Activated naive CD4-positive, alpha-beta T cell treated with anti-CD3 and anti-CD28 coated beads, Interleukin-2, amount 50 U/mL, for 16 hours (primary cell): ENCODE results near the gene NGEF.

Experiments used
- DNase-seq: peaks from one replicate; pipeline ENCODE4 v3.0.0-alpha.2; 2020

NGEF gene

DNA sequence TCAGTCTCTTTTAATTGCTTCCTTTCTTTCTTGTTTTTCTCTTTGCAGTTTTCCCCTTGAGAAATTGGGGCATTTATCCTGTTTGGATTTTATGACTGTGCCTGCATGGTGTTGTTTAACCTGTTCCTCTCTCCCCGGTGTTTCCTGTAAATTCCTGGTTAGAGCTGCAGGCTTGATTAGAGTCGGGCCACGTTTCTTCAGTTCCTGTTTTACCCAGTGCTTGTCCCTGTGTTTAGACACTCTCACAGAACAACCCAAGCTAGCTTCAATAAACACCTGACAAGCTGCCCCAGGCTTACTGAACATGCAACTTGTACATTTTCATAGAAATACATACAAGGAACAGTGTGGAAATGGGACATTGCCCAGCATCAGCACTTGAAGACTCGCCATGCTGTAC, 53.9 kb downstream of the NGEF start:
- DNase-seq = no peak

DNA sequence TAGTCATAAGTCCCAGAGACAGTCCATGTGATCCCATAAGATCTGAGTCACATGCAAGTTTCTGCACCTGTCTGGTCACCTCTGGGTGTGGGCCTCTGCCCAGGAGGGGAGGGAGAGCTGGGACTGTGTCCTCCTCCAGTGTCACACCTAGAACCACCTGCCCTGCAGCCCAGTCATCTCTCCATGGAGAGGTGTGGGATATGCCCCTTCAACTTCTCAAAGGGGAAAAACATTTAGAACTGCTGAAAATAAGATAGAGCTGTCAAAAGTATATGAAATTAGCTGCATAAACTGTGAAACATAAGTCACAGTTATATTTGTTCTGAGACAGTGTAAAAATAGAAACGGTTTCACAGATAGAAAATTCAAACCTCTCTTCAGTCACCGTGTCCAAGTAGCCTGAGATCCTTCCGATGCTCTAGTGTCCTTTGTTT, 55.4 kb downstream of the NGEF start:
- no peak for DNase-seq

DNA sequence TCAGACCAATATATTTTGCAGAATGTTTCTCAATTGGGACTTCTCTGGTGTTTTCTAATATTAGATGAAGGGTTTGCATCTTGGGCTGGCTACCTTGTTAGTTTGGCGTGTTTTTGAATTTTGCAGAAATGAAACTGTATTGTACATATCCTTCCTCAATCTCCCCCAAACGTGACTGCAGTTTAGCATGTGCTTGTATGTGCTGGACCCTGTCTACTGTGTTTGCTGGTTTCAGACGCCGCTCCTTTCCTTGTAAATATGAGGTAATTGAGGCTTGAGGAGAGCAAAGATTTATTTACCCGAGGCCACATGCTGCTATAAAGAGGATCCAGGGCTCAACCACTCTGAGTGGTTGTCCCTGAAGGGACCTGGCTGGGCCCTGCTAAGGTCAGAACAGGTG, 57.2 kb downstream of the NGEF start:
- no peak for DNase-seq

DNA sequence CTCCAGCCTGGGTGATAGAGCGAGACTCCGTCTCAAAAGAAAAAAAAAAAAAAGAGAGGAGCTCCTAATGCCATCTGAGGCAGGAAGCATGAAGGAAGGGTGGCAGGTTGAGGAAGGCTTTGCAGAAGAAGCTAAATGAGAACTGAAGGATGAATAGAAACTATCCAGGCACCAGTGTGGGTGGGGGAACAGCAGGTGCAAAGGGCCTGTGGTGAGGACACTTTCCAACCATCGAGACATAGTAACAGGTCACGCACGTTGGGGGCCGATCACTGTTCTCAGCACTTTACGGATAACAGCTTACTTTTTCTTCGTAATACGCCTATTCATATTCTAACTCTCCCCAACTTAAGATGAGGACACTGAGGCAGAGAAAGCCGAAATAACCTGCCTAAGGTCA, 58.4 kb downstream of the NGEF start:
- DNase-seq = no peak

DNA sequence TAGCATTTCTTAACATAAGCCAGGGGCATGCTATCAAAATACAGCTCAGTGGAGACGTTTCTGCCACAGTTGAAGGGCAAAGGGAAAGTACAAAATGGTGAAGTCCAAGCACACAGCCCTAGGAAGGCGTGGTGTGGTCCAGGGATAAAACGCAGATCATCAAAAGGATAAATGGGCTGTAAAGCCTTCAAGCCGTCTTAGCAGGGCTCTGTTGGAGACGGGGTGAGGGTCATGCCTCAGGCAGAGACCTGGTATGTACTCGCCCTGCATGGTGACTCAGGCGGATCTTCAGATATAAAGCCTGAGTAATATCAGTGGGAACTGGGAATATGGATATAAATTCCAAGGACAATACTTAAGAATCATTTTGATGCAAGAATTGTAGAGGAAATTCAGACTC, 61.2 kb downstream of the NGEF start:
- DNase-seq = no peak

DNA sequence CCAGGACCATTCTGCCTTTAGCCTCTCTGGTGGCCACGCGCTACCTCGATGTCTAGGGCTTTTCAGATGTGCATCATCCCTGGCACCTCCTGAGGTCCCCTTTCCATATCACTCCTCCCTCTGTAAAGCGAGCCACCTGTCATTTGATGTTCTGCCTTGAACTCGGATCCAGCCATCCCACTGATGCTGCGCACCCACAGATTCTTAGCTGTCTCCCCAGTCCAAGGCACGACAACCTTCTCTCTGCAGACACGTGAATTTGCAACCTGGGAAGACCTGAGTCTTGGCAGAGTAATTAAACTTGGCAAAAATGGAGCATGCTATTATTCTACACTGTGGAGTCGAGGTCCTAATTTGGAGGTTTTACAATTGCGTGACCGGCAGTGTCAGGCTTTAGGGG, 61.9 kb downstream of the NGEF start:
- no peak for DNase-seq

DNA sequence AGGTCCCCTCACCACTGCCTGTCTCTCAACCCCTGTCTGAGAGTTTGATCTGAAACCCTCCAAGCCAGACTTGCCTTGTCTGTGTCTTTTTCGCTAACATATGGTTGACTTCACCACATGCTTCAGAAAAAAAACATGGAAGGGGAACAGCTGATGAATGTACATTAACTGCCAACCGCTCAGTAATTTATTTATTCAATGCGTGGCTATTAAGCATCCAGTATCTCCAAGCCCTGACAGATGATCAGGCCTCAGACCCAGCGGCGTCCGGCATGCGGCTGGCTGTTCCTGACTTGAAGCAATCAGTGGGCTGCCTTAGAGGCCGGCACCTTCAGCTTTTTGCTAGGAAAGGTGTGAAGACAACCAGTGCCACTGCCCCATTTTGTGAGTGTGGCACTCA, 62.3 kb downstream of the NGEF start:
- DNase-seq = no peak

DNA sequence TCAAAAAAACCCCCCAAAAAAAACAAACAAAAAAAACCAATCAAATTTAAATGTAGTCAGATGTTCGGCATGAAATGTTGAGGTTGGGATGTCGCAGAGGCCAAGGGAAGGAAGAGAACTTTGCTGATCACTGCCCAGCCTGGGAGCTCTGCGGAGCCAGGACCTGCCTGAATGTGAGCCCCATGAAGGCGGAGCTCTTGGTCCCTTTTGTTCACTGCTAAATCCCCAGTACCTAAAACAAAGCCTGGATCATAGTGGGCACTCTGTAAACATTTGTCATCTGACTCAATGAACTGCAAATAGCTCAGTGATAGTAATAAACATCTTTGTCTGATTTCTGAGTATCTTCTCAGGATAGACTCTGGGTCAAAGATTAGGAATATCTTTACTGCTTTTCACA, 64.0 kb downstream of the NGEF start:
- DNase-seq = no peak

DNA sequence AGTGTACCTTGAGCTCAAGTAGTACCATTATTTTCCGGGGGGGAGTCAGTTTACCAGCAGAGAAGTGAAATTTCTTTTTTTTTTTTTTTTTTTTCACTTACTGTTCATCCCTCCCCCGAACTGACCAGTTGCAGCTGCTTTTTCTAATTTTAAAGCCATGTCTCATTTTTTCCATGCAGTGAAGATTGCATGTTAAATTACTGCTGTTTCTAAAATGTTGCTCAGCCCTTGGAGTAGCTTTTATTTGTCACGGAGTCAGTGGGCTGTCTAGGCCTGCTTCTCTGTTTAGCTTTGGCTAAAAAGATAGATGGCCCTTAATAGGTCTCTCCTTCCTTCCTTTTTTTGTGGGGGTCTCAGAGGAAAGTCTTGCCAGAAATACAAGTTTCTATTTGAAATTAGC, 70.2 kb downstream of the NGEF start:
- DNase-seq = no peak

DNA sequence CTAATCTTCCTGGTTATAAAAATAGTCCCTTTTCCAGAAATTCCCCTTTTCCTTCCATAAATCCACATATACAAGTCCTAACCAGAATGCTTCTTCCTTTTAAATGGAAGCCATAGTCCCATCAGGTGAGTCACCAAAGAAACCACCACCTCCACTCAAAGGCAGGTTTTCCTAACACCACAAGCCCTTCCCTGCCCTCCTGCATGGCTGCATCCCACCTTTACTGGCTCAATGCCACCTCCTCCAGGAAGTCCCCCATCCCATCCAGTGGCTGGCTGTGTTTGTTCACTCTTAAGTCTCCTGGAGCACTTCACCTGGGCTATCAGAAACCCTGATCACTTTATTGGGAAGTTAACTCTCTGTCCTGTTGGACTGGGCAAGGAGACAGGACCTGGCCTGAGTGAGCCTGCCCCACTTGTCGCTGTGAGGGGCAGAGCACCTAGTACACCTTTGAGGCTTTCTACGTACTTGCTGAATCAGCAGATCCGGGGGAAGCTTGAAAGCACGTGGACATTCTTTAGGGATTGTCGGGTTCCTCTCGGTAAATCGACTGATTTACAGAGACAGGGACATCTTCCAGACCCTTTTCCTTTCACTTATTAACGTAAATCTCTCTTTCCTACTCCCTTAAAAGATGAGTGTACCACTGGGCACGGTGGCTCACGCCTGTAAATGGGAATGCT, 71.0 kb downstream of the NGEF start:
- no peak for DNase-seq

DNA sequence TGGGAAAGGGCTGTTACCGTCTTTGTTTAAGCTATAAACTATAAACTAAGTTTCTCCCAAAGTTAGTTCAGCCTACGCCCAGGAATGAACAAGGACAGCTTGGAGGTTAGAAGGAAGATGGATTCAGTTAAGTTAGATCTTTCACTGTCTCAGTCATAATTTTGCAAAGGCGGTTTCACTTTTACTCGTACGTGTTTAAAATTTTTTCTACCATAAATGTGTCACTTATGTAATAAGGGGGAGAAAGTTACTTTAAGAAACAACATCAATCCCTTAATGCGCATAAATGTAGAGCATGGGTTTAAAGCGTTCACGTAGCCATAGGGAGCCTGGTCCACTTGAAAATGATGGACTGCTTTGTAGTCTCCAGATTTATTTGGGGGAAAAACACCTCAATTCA, 71.7 kb downstream of the NGEF start:
- DNase-seq = no peak

DNA sequence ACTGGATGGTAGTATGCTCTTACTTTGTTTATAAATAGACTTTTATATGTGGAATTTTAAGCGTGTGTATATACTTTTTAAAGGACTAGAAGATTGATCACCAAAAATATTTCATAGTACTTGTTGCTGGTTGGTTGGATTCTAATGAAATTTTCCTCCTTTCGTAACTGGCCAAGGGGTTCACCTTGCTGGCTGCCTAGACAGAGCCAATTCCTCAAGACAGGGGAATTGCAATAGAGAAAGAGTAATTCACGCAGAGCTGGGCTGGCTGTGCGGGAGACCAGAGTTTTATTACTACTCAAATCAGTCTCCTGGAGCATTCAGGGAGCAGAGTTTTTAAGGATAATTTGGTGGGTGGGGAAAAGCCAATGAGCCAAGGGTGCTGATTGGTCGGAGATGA, 72.3 kb downstream of the NGEF start:
- no peak for DNase-seq

DNA sequence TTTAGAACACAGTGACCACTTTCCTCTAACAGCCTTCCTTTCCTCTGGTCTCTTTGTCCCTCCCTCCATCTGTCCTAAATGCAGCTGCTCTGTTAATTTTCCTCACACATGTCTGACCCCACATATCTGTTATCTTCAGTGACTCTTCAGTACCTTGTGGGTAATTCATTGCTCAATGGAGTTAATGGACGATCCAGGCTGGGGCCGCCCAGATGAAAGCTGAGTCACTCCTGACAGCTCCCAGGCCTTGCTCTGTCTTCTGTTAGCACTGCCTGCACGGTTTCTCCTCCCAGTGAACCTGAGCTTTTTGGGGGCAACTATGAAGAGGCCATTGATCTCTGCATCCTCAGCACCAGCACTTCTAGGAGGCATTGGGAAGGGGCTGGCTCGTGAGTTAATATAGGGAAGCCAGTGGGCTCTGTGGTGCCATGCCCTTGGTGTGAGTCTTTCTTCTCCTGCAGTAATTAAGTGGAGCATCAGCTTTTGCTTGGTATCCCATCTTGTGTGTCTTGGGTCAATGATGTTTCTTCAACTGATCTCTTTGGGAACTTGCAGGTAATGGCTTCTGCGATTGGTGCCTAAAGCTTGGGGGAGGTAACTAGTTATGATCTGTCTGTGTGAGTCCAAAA, 75.7 kb downstream of the NGEF start:
- DNase-seq = no peak

DNA sequence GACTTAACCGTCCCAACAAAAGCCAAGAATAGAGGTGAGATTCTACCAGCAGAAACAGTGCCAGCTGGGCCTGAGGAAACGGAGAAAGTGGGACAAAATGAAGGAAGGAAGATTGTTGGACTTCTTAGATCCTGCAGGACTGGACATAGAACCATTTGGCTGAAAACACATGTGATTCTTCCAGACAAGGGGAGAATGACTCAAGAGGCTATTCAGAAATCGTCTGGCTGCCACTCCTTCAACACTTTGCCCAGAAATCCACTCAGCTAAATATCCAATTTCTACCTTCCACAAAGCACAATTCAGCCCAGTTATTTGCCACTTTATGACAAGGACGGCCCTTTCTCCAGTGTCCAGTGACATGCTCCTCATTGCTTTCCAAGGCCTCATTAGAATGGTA, 81.4 kb downstream of the NGEF start:
- no peak for DNase-seq

DNA sequence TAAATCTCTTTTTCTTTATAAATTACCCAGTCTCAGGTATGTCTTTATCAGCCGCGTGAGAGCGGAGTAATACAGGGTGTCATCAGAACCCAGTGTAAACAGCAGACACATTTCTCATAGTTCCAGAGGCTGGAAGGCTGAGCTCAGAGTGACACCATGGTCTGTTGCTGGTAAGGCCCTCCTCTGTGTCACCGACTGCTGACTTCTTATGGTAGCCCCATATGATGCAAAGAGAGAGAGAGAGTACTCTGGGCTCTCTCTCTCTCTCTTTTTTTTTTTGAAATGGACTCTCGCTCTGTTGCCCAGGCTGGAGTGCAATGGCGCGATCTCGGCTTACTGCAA, 83.0 kb downstream of the NGEF start:
- DNase-seq = no peak

DNA sequence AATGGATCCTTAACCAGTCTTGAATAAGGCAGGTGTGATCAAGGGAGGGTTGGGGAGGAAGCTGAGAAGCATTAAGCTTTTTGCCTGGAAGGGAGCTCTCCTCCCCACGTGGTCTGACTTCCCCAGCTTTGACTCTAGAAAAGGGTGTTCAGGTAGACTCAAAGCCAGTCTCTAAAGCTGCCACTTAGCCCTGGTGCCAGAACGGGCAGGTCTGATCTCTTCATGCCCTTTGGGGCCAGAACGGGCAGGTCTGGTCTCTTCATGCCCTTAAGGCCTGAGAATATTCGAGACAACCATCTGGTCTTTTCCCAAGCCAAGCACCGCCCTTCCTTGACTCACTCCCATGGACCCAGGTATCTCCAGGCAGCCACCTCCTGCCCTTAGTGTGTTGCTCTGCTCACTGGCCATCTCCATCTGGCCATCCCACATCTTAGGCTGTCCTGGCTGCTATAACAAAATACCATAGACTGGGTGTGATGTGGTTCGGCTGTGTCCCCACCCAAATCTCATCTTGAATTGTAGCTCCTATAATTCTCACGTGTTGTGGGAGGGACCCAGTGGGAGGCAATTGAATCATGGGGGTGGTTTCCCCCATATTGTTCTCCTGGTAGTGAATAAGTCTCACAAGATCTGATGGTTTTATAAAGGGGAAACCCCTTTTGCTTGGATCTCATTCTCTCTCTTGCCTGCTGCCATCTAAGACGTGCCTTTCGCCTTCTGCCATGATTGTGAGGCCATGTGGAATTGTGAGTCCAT, 83.6 kb downstream of the NGEF start:
- DNase-seq = no peak

DNA sequence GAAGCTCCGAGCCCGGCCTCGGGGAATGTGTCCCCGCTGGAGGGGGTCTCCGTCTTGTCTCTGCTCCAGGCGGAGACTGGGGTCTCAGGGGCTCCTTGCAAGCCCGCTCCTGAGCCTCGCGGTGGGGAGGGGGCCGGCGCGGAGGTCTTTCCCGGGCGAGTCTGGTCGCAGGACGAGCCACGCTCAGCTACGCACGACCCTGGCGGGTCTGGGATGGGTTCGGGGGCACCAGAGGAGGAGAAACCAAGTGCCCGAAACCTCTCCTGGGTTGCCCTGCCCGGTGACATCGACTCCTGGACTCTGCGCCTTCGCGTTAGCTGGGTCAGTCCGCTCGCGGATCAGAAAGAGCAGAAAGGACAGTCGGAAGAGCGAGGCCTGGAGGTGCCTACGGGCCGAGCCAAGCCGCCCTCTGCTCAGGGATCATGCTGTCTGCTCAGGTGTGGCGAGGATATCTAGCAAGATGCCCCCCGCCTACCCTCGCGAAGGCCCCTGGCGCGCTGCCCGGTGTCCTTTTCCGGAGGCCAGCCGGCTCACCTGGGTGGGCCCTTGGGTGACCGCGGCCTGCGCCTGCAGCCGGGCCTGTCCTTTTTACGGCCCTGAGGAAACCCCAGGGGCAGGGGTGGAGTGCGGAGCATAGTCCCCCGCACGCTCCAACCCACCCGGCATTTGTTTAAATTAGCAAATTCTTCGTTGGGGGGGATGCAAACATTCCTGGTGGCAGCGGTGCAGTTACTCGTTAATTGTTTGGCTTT, 84.3 kb downstream of the NGEF start:
- DNase-seq = no peak

DNA sequence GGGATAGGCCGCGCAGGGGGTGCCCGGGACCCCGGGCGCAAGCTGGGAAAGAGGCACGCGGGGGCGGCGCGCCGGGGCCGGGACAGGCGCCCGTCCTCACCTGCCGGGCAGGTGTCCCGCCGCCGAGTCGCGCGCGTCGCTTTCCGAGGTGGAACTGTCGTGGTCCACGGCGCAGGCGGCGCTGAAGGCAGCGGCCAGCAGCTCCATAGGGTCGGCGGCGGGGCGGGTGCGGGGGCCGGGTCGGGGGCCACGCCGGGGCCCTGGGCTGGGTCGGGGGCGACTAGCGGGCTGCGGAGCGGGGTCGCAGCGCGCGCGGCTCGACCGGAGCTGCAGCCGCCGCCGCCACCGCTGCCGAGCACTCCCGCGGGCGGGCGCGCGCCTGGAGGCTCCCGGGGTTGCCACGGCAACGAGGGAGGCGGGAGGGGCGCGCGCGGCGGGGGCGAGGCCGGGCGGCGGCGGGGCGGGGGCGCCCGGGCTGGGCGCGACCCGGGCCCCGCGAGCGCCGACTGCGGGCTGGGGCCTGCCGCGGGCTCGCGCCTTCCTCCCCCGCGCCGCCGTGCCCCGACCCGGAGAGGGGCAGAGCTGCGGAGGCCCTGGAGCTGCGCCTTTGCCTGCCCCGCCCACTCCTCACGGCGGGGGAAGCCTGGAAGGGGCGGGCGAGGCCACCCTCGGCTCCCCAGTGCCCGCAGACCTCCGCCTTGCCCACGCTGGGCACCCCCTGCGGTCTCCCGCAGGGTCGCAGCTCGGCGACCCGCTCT, 85.1 kb downstream of the NGEF start:
- DNase-seq = peak; percentile 18

DNA sequence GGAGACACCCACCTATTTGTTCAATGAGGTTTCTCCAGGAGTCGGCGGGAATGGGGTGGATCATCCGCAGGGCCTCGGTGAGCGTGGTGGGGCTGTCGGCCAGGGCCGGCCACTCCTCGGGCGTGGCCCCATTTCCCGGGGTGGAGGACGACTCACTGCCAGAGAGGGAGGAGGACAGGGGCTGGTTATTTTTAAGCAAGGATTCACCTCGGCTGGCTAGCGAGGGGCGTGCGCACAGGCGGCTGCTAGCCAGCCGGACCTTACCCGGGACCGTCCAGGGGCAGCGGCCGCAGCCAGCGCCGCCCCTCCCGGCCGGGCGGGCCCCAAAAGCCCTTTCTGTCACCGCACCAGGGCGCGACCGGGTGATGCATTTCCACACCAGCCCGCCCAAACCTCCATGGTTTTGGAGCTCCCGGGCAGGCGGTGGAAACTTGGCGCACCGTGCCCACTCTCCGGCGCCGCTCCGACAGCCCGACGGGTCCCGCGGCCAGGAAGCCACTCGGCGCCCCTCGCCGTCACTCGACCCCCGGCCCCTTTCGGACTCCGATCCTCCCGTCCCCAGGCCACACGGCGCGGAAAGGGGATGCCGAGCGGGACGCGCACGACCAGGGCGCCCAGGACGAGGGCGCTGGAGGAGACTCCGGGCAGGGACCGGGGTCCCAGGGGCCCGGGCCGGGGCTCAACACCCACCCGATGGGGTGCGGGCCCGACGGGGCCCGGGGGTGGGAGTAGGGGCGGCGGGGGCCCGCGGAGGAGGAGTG, 85.8 kb downstream of the NGEF start:
- DNase-seq = no peak

DNA sequence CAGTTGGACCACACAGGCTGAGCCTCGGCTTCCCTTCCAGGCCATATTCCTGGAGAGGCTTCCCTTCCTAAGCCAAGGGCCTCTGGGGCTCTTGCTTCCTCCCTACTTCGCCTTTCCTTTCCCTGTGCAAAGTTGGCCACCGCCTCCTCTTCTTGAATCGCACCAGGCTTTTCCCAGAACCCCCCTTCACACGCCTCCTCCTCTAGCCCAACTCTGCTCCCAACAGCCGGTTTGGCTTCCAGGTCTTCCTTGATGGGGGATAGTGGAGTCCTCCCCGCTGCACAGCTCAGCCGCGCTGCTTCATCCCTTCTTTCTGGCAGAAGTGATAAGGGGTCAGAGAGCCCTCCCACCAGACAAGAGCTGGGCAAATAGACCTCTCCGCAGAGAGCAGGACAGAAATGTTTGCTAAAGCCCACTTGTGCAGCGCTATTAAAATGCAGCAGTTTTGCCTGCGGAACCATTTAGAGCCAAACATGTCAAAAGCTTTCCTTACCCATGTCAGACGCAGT, 86.6 kb downstream of the NGEF start:
- DNase-seq = no peak

DNA sequence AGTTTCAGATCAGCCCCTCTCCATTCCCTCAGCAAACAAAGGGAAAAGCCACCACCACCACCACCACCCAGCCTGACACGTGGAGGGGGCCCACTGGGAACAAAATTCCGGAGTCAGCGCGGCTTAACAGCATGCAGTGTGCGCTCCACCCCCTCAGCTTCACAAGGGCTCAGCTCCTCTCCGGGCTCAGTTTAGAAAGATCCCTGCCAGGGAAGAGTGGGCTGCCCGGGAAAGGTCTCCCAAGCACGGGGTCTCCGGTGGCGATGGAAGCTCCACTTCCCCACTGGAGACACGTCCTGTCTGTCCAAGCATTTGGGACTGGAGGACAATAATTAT, 87.3 kb downstream of the NGEF start:
- no peak for DNase-seq

DNA sequence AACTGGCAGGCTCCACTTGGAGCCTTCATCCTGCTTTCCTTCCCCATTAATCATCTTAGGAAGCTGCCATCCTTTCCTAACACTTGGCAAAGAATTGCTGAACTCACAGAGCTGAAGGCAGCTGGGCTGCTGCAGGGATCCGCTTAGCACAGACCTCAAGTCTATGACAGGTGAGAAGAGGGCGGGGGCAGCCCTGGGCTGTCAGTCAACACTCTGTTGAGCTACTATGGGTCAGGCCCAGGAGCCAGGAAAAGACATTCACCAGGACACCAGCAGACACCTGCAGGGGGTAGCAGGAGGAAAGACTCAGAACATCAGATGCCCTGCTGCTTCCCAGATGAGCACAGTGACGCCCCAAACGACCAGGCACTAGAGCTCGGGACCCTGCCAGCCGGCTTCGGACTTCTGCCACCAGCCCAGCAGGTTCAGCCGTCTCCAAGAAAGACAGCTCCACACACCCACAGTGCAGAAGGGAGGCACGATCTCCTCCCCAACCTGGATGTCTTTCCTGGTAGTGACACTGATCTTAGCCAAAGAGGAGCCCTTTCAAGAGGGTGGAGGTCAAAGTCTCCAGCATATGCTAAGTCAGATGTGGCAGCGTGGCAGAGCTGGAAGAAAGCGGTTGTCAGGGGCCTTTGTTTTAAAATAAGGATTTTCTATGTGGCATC, 87.8 kb downstream of the NGEF start:
- no peak for DNase-seq
